Measurements from ENCODE around the gene GNA14.

The GNA14 gene

GRCh38 chr9:77544546-77544945, 103.6 kb downstream of the GNA14 start:
- no peak overlapping the region for H3K4me3 ChIP-seq (ENCODE audit: low read length)

DNA sequence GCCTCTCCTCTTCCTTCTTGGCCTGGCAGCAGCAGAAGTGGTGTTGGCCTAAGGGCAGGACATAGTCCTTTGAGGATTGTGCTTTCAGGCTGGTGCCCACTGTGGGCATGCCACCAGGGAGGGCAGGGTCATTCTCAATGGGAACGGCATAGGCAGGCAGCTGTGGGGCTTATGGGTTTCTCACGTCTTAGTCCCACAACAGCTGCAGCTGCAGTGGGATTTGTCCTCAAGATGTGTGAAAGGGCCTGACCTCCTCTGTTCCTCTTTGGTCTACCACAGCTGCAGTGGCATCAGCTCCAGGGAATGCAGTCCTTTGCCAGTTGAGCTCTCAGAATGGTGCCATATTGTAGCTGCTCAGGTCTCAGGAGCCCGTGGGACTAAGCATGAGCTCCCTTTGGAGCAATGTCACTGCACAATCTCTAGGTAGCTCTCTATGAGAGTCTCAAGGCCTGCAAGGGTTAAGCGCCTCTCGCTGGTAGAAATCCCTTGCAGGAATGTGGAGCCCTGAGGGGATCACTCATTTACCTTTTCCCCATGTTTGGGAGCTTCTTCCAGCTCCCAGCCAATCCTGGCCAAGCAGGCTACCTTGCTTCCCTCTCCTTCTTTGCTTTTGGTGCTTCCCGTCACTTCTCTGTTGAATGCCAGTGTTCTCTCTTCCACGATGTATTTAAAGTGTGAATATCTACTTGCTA, 104.8 kb downstream of the GNA14 start:
- Histone ChIP-seq H3K36me3 (replicated peaks; ENCODE audit: low read depth, low read length) (peaks cover 7% of the 10 kb centered on the region), H3K27me3 (ENCODE audit: low read depth, low read length) (no peaks in the 10 kb centered on the region), H3K4me1 (ENCODE audit: low read length) (no peaks in the 10 kb centered on the region), H3K27ac (ENCODE audit: low read length) (no peak overlapping the region), H3K9ac (ENCODE audit: low read length) (no peak overlapping the region), H4K20me1 (ENCODE audit: insufficient read depth, low read length) (no peaks in the 10 kb centered on the region), H2AFZ (ENCODE audit: low read depth, low read length) (no peak overlapping the region), H3K4me2 (ENCODE audit: low read length) (no peak overlapping the region), H3K4me3 (ENCODE audit: low read length) (no peak overlapping the region), H3K79me2 (ENCODE audit: low read length) (no peaks in the 10 kb centered on the region), H3K9me3 (ENCODE audit: insufficient read depth, low read length) (peaks cover 24% of the 10 kb centered on the region; the same call in 1 of the 2 replicates)
- no peak for TF ChIP-seq EZH2phosphoT487 (IDR thresholded peaks at IDR 0.05; ENCODE audit: low read depth)
- TF ChIP-seq, protein P1, sequence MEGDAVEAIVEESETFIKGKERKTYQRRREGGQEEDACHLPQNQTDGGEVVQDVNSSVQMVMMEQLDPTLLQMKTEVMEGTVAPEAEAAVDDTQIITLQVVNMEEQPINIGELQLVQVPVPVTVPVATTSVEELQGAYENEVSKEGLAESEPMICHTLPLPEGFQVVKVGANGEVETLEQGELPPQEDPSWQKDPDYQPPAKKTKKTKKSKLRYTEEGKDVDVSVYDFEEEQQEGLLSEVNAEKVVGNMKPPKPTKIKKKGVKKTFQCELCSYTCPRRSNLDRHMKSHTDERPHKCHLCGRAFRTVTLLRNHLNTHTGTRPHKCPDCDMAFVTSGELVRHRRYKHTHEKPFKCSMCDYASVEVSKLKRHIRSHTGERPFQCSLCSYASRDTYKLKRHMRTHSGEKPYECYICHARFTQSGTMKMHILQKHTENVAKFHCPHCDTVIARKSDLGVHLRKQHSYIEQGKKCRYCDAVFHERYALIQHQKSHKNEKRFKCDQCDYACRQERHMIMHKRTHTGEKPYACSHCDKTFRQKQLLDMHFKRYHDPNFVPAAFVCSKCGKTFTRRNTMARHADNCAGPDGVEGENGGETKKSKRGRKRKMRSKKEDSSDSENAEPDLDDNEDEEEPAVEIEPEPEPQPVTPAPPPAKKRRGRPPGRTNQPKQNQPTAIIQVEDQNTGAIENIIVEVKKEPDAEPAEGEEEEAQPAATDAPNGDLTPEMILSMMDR (IDR thresholded peaks at IDR 0.05; ENCODE audit: low read depth, low read length) = no peak

More at GRCh38 chr9:77544546-77544945, 103.6 kb downstream of the GNA14 start:
- Histone ChIP-seq H3K9ac (ENCODE audit: low read length) (no peak overlapping the region), H3K27ac (ENCODE audit: low read length) (no peak overlapping the region), H4K20me1 (ENCODE audit: insufficient read depth, low read length) (no peaks in the 10 kb centered on the region), H3K27me3 (ENCODE audit: low read depth, low read length) (no peaks in the 10 kb centered on the region), H3K4me1 (ENCODE audit: low read length) (no peaks in the 10 kb centered on the region), H3K79me2 (ENCODE audit: low read length) (no peaks in the 10 kb centered on the region), H2AFZ (ENCODE audit: low read depth, low read length) (no peak overlapping the region), H3K9me3 (ENCODE audit: insufficient read depth, low read length) (peaks cover 24% of the 10 kb centered on the region; the same call in 1 of the 2 replicates), H3K36me3 (replicated peaks; ENCODE audit: low read depth, low read length) (peaks cover 7% of the 10 kb centered on the region), H3K4me2 (ENCODE audit: low read length) (no peak overlapping the region)
- TF ChIP-seq, protein P1 (IDR thresholded peaks at IDR 0.05; ENCODE audit: low read depth, low read length) = no peak
- TF ChIP-seq EZH2phosphoT487 (IDR thresholded peaks at IDR 0.05; ENCODE audit: low read depth) = no peak

- peaks cover 24% of the 10 kb centered on the region; the same call in 1 of the 2 replicates for H3K9me3 ChIP-seq (ENCODE audit: insufficient read depth, low read length)
- no peak overlapping the region for H2AFZ ChIP-seq (ENCODE audit: low read depth, low read length)
- no peaks in the 10 kb centered on the region for H4K20me1 ChIP-seq (ENCODE audit: insufficient read depth, low read length)
- peaks cover 7% of the 10 kb centered on the region for H3K36me3 ChIP-seq (replicated peaks; ENCODE audit: low read depth, low read length)
- H3K4me2 ChIP-seq (ENCODE audit: low read length) = no peak overlapping the region
- no peak for TF ChIP-seq EZH2phosphoT487 (IDR thresholded peaks at IDR 0.05; ENCODE audit: low read depth)
- TF ChIP-seq, protein P1 (IDR thresholded peaks at IDR 0.05; ENCODE audit: low read depth, low read length) = no peak
- no peak overlapping the region for H3K9ac ChIP-seq (ENCODE audit: low read length)
- H3K4me3 ChIP-seq (ENCODE audit: low read length) = no peak overlapping the region
- H3K27me3 ChIP-seq (ENCODE audit: low read depth, low read length) = no peaks in the 10 kb centered on the region
- H3K79me2 ChIP-seq (ENCODE audit: low read length) = no peaks in the 10 kb centered on the region
- no peak overlapping the region for H3K27ac ChIP-seq (ENCODE audit: low read length)
- H3K4me1 ChIP-seq (ENCODE audit: low read length) = no peaks in the 10 kb centered on the region
Measured at GRCh38 chr9:77541600-77541999, 106.5 kb downstream of the GNA14 start.

- H3K27me3 ChIP-seq (ENCODE audit: low read depth, low read length) = no peaks in the 10 kb centered on the region
- peaks cover 24% of the 10 kb centered on the region; the same call in 1 of the 2 replicates for H3K9me3 ChIP-seq (ENCODE audit: insufficient read depth, low read length)
- H3K79me2 ChIP-seq (ENCODE audit: low read length) = no peaks in the 10 kb centered on the region
- no peaks in the 10 kb centered on the region for H3K4me1 ChIP-seq (ENCODE audit: low read length)
- H3K4me2 ChIP-seq (ENCODE audit: low read length) = no peak overlapping the region
- no peak overlapping the region for H3K27ac ChIP-seq (ENCODE audit: low read length)
- no peaks in the 10 kb centered on the region for H4K20me1 ChIP-seq (ENCODE audit: insufficient read depth, low read length)
- H3K9ac ChIP-seq (ENCODE audit: low read length) = no peak overlapping the region
- peaks cover 7% of the 10 kb centered on the region for H3K36me3 ChIP-seq (replicated peaks; ENCODE audit: low read depth, low read length)
- H2AFZ ChIP-seq (ENCODE audit: low read depth, low read length) = no peak overlapping the region
- TF ChIP-seq, protein P1 (IDR thresholded peaks at IDR 0.05; ENCODE audit: low read depth, low read length) = no peak
- TF ChIP-seq EZH2phosphoT487 (IDR thresholded peaks at IDR 0.05; ENCODE audit: low read depth) = no peak
- no peak overlapping the region for H3K4me3 ChIP-seq (ENCODE audit: low read length)
Measured at GRCh38 chr9:77541055-77541454, 107.1 kb downstream of the GNA14 start.
